Measurements from ENCODE around the gene EPC1.
"Not testable (repeated sequence)": the region's sequence is repeated elsewhere in the genome, so short reads cannot be mapped to it uniquely, and the experiment has no call there.

DNA sequence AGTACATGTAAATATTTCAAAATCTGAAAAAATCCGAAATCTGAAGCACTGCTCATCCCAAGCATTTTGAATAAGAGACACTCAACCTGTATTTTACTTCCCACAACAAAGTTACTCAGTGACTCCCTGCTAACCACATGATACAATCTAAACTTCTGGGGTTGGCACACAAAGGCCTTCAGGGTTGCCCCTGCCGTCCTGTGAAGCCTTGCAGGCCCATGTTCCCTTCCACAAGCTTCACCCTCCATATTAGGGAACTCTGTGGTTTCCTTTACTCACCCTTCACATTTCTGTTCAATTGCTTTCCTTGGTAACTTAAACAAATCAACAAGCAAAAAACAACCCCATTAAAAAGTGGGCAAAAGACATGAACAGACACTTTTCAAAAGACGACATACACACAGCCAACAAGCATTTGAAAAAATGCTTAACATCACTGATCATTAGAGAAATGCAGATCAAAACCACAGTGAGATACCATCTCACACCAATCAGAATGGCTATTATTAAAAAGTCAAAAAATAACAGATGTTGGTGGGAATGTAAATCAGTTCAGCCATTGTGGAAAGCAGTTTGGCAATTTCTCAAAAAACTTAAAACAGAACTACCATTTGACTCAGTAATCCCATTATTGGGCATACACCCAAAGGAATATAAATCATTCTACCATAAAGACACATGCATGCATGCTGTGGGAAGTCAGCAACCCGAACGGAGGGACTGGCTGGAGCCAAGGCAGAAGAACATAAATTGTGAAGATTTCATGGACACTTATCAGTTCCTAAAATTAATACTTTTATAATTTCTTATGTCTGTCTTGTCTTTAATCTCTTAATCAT is 128.5 kb downstream of the EPC1 start:
- TF ChIP-seq POLR2A (IDR thresholded peaks at IDR 0.05): not testable (repeated sequence)
- TF ChIP-seq, protein P1, sequence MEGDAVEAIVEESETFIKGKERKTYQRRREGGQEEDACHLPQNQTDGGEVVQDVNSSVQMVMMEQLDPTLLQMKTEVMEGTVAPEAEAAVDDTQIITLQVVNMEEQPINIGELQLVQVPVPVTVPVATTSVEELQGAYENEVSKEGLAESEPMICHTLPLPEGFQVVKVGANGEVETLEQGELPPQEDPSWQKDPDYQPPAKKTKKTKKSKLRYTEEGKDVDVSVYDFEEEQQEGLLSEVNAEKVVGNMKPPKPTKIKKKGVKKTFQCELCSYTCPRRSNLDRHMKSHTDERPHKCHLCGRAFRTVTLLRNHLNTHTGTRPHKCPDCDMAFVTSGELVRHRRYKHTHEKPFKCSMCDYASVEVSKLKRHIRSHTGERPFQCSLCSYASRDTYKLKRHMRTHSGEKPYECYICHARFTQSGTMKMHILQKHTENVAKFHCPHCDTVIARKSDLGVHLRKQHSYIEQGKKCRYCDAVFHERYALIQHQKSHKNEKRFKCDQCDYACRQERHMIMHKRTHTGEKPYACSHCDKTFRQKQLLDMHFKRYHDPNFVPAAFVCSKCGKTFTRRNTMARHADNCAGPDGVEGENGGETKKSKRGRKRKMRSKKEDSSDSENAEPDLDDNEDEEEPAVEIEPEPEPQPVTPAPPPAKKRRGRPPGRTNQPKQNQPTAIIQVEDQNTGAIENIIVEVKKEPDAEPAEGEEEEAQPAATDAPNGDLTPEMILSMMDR (IDR thresholded peaks at IDR 0.05): not testable (repeated sequence)

Measured in sigmoid colon (tissue), 3 donors.